Gastroesophageal sphincter (tissue), 4 donors: Measurements from ENCODE around the gene TMTC4. TPM values are rescaled to one million over a fixed set of nuclear protein-coding genes. Genes with fewer than 3 reads are reported as not detected.

Source experiments
- ATAC-seq: fragments of 150-250 bp; one replicate; pipeline ENCODE4 v1.9.1; 2016; ENCODE audit warnings: mild to moderate bottlenecking, moderate library complexity
- H3K27ac ChIP-seq, 4 donors: fragments of 200-600 bp; sonication (generic) in 3 of 4; 1 replicate in 3 of 4; 2 replicates in 1 of 4; pipeline ENCODE4 v1.5.1; 2016 to 2019
- H3K27me3 ChIP-seq: fragments of 200-600 bp; sonication (generic); one replicate; pipeline ENCODE4 v1.5.1; 2019
- H3K36me3 ChIP-seq, 2 donors: fragments of 200-600 bp; sonication (generic); one replicate each; pipeline ENCODE4 v1.5.1; 2019; ENCODE audit warnings: control low read depth in 1 of 2
- H3K4me1 ChIP-seq, 3 donors: fragments of 200-600 bp; sonication (generic); 1 replicate in 2 of 3; 2 replicates in 1 of 3; pipeline ENCODE4 v1.5.1; 2016 to 2019; ENCODE audit warnings: control low read depth in 2 of 3
- H3K4me3 ChIP-seq, 2 donors: fragments of 200-600 bp; sonication (generic); one replicate each; pipeline ENCODE4 v1.5.1; 2019; ENCODE audit warnings: mild to moderate bottlenecking in 1 of 2, moderate library complexity in 1 of 2
- H3K9me3 ChIP-seq, 3 donors: fragments of 200-600 bp; sonication (generic); one replicate each; pipeline ENCODE4 v1.5.1; 2017 to 2019; ENCODE audit warnings: control low read depth in 2 of 3
- EP300 ChIP-seq: sonication (generic); formaldehyde crosslinking; IDR thresholded peaks from one replicate; pipeline ENCODE4 v1.6.1; 2017; ENCODE audit warnings: antibody characterized with exemption, mild to moderate bottlenecking
- POLR2A ChIP-seq, 2 donors: fragments of 450-650 bp; IDR thresholded peaks; one replicate each; pipeline ENCODE4 v1.6.1; 2017; ENCODE audit warnings: antibody characterized with exemption in 2 of 2, mild to moderate bottlenecking in 2 of 2, moderate library complexity in 1 of 2
- POLR2AphosphoS5 ChIP-seq: sonication (generic); formaldehyde crosslinking; IDR thresholded peaks from one replicate; pipeline ENCODE4 v1.6.1; 2017; ENCODE audit warnings: antibody characterized with exemption
- WGBS, 2 donors: methylation state at CpG; one replicate each; pipeline ENCODE4 v1.1.5; 2018; ENCODE audit warnings: low coverage in 1 of 2; 5-methylcytosine and 5-hydroxymethylcytosine counted together
- total RNA-seq, 4 donors: library from RNA; depleted of rRNA; stranded (reverse); fragments of >200 nt; gene quantifications; one replicate each; pipeline ENCODE4 v1.1.0, GENCODE V29; 2016
- TF ChIP-seq, protein P1 (sequence below), 4 experiments: fragments of 200-600 bp in 2 of 4; fragments of 450-650 bp in 2 of 4; sonication (generic) in 1 of 4; IDR thresholded peaks; one replicate each; pipeline ENCODE4 v1.5.1; 2017 to 2019; ENCODE audit warnings: antibody characterized with exemption in 4 of 4, mild to moderate bottlenecking in 2 of 4, moderate library complexity in 2 of 4

Gene TMTC4
- total RNA-seq, 4 donors from 2014 or later = 7.0 to 15.3 (median 10.0) TPM

DNA sequence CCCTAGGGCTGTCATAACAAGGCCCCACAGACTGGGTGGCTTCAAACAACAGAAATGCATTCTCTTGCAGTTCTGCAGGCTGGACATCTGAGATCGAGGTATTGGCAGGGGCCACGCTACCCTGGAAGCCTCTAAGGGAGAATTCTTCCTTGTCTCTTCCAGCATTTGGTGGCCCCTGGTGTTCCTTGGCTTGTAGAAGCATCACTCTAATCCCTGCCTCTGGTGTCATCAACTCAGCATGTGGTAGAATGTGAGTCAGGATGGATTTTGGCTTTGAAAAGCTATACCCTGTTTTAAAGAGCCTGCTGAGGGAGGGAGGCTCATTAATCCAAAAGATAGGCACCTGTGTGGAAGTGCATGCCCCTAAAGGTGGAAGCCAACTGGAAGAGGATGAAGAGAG, 78.1 kb downstream of the TMTC4 start:
- ATAC-seq = no peak
- 80% methylated on average over 1 to 2 of the region's 2 CpGs for WGBS, 2 donors
- Histone ChIP-seq H3K27me3 (no peaks in the 10 kb centered on the region), H3K4me3 (no peak overlapping the region), H3K4me1 (no peaks in the 10 kb centered on the region), H3K36me3 (no peaks in the 10 kb centered on the region), H3K9me3 (no peaks in the 10 kb centered on the region), H3K27ac (no peak overlapping the region)
- TF ChIP-seq POLR2A (IDR thresholded peaks at IDR 0.05) (no peak), EP300 (no peak)
- TF ChIP-seq, protein P1, sequence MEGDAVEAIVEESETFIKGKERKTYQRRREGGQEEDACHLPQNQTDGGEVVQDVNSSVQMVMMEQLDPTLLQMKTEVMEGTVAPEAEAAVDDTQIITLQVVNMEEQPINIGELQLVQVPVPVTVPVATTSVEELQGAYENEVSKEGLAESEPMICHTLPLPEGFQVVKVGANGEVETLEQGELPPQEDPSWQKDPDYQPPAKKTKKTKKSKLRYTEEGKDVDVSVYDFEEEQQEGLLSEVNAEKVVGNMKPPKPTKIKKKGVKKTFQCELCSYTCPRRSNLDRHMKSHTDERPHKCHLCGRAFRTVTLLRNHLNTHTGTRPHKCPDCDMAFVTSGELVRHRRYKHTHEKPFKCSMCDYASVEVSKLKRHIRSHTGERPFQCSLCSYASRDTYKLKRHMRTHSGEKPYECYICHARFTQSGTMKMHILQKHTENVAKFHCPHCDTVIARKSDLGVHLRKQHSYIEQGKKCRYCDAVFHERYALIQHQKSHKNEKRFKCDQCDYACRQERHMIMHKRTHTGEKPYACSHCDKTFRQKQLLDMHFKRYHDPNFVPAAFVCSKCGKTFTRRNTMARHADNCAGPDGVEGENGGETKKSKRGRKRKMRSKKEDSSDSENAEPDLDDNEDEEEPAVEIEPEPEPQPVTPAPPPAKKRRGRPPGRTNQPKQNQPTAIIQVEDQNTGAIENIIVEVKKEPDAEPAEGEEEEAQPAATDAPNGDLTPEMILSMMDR (IDR thresholded peaks at IDR 0.05) = no peak

DNA sequence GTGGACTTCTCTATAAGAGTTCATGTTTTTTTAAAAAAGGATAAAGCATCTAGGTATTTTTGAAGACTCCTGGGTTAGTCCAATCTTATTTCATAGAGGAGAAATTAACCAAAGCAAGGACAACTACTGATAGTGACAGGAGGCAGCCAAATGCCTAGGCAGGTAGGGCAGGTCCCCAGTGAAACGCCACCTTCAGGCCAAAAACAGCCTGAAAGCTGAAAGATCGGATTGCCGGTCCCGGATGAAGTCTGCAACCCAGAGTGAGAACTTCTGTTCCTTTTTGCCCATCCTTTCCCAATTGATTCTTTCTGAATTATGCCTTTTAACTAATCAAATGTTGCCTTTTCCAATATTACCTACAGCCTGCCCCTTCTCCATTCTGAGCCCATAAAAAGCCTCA, 79.9 kb downstream of the TMTC4 start:
- Histone ChIP-seq H3K9me3 (no peaks in the 10 kb centered on the region), H3K4me1 (no peaks in the 10 kb centered on the region), H3K27me3 (no peaks in the 10 kb centered on the region), H3K27ac (no peak overlapping the region), H3K36me3 (no peaks in the 10 kb centered on the region), H3K4me3 (no peak overlapping the region)
- 85 to 100% methylated on average over 4 of the region's 4 CpGs for WGBS, 2 donors
- TF ChIP-seq, protein P1 (IDR thresholded peaks at IDR 0.05) = peak in 1 of 4 experiments; percentile 7
- no peak for TF ChIP-seq EP300
- no peak for ATAC-seq

DNA sequence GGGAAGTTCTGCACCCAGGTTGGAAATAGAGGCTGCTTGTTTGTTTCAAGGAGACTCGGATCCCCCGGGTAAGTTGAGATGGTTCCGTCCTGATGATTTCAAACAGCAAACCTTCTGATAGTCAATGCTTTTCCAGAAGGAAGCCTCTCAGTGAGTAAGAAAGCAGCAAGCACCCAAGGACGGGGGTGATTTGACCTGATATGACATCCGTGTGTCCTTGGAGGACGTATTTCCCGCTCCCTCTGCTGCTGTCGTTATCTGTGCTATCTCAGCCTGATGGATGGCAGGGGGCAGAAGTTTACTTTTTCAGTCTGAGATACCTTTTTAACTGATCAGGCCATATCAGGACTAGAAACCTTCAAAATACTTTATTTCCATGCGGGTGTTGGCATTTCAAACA, 80.3 kb downstream of the TMTC4 start:
- Histone ChIP-seq H3K27ac (no peak overlapping the region), H3K4me1 (peaks cover 0 to under 1% (median 0%) of the 10 kb centered on the region in 3 donors), H3K4me3 (no peak overlapping the region), H3K27me3 (no peaks in the 10 kb centered on the region), H3K9me3 (no peaks in the 10 kb centered on the region), H3K36me3 (no peaks in the 10 kb centered on the region)
- no peak for ATAC-seq
- TF ChIP-seq POLR2AphosphoS5 (no peak), EP300 (no peak), POLR2A (IDR thresholded peaks at IDR 0.05) (no peak)
- TF ChIP-seq, protein P1 (IDR thresholded peaks at IDR 0.05) = no peak
- 79 to 87% methylated on average over 6 of the region's 9 CpGs for WGBS, 2 donors

DNA sequence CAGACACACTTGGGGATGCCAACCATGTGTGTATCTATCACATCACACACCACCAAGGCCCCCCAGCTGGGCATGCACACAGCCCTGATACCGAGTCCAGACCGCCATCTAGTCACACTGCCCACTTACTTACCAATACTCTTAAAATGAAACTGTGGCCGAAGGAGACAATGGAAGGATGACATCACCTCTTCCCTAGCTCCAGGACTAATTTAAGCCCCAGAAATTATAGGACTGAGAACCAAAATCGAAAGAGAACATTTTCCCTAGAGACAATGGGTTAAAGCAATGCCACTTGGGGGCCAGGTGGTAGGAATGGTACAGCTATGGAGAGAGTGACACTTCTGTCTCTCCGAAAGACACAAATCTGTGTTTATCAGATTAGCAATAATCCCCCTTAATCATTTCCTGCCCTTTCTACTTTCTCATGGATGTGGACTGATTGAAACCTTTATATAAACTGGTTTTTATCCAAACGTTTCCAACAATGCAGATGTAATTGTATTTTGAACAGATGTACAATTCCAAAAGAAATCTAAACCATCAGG, 85.3 kb downstream of the TMTC4 start:
- 64 to 65% methylated on average over 5 to 6 of the region's 6 CpGs for WGBS, 2 donors
- no peaks in the 10 kb centered on the region for H3K36me3 ChIP-seq
- ATAC-seq = peak; percentile 8
- TF ChIP-seq POLR2AphosphoS5 (no peak), POLR2A (IDR thresholded peaks at IDR 0.05) (no peak), EP300 (no peak)
- TF ChIP-seq, protein P1 (IDR thresholded peaks at IDR 0.05) = no peak
- no peaks in the 10 kb centered on the region for H3K27me3 ChIP-seq
- no peak overlapping the region for H3K27ac ChIP-seq
- no peaks in the 10 kb centered on the region for H3K9me3 ChIP-seq
- H3K4me1 ChIP-seq = peaks cover 0 to 19% (median 3%) of the 10 kb centered on the region in 3 donors
- H3K4me3 ChIP-seq = peak overlapping the region in 1 of 2 donors; percentile 84

DNA sequence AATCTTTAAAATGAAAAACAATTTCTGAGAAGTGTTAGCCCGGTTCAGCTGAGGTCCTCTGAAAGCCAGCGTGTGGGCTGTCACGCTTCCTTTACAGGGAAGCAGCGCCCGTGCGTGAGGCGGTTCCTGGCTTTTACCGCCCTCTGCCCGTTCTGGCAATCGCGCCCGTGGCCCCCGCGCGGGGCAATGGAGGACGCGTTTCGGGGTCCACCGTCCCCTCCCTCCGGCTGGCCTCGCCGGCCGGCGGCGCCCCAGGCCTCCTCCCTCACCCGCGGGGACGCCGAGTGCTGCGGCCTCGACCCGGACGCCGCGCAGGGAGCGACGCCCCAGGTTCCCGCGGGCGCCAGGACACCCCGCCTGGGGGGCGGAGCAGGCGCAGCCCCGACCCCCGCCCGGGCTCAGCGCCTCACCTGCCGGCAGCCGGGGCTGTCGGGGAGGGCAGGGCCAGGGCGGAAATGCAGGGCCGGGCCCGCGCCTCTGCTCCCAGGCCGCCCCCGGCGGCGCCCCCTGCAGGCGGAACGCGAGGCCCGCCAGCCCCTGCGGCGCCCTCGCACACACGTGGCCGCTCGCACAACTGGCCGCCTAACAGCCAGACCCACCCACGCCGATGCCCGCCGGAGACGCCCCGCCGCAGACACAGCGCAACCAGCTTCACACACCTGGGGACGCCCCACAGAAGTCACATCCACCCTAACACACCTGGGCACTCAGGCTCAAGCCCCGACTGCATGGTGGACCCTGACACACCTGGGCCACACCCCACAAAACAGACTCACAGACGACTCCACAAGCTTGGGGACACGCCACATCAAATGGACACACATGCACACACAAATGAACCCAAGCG, 86.0 kb downstream of the TMTC4 start, which contains the start of gene GGACT:
Gene GGACT, minus strand, starts transcription at position 459 of the 847 bp plus-strand sequence. CDS start 56,198 bp downstream, outside the sequence.
- peaks cover 0 to 19% (median 3%) of the 10 kb centered on the region in 3 donors for H3K4me1 ChIP-seq
- 0 to 1% methylated on average over 2 to 7 of the region's 82 CpGs for WGBS, 2 donors

More for the DNA sequence above, 86.0 kb downstream of the TMTC4 start, which contains the start of gene GGACT:
- Histone ChIP-seq H3K27ac (peak within 1 kb of the TSS; percentile 36 to 83 (median 72)), H3K4me3 (peak within 1 kb of the TSS; percentile 84 to 86), H3K27me3 (no peaks in the 10 kb centered on the region), H3K36me3 (no peaks in the 10 kb centered on the region), H3K9me3 (no peaks in the 10 kb centered on the region)
- ATAC-seq = peak; percentile 95
- TF ChIP-seq, protein P1 (IDR thresholded peaks at IDR 0.05) = peak; percentile 60 to 84 (median 74)
- TF ChIP-seq POLR2AphosphoS5 (peak; percentile 15), EP300 (no peak), POLR2A (IDR thresholded peaks at IDR 0.05) (no peak)
